Measurements from ENCODE around the gene CDH24.

The CDH24 gene

GRCh38 chr14:23091294-23092225 is 34.2 kb upstream of the CDH24 start:
- DNase-seq (ENCODE audit: low read depth): no peak

GRCh38 chr14:23090254-23090636 is 32.9 kb upstream of the CDH24 start:
- no peak for DNase-seq (ENCODE audit: low read depth)

- DNase-seq (ENCODE audit: low read depth): no peak
Observed at GRCh38 chr14:23089498-23090253, 32.4 kb upstream of the CDH24 start.

GRCh38 chr14:23086565-23086964 is 29.2 kb upstream of the CDH24 start:
- no peak for DNase-seq (ENCODE audit: low read depth)

- DNase-seq (ENCODE audit: low read depth): no peak
Observed at GRCh38 chr14:23085458-23085857, 28.1 kb upstream of the CDH24 start.

GRCh38 chr14:23080474-23080873 is 23.2 kb upstream of the CDH24 start:
- no peak for DNase-seq (ENCODE audit: low read depth)

- peak; percentile 46 for DNase-seq (ENCODE audit: low read depth)
Observed at GRCh38 chr14:23079716-23080115, 22.4 kb upstream of the CDH24 start.

- DNase-seq (ENCODE audit: low read depth): peak; percentile 98
Observed at GRCh38 chr14:23078692-23079116, 21.4 kb upstream of the CDH24 start.

- no peak for DNase-seq (ENCODE audit: low read depth)
Observed at GRCh38 chr14:23077962-23078361, 20.6 kb upstream of the CDH24 start.

GRCh38 chr14:23076785-23077408 is 19.6 kb upstream of the CDH24 start:
- DNase-seq (ENCODE audit: low read depth): no peak

GRCh38 chr14:23074906-23075305 is 17.6 kb upstream of the CDH24 start:
- DNase-seq (ENCODE audit: low read depth): no peak

- DNase-seq (ENCODE audit: low read depth): no peak
Observed at GRCh38 chr14:23071921-23072539, 14.7 kb upstream of the CDH24 start.

GRCh38 chr14:23071244-23071920 is 14.1 kb upstream of the CDH24 start:
- DNase-seq (ENCODE audit: low read depth): peak; percentile 72

- no peak for DNase-seq (ENCODE audit: low read depth)
Observed at GRCh38 chr14:23070262-23071129, 13.2 kb upstream of the CDH24 start.

GRCh38 chr14:23069413-23069806 is 12.1 kb upstream of the CDH24 start:
- no peak for DNase-seq (ENCODE audit: low read depth)

- peak; percentile 59 for DNase-seq (ENCODE audit: low read depth)
Observed at GRCh38 chr14:23068789-23069412, 11.6 kb upstream of the CDH24 start.

- no peak for DNase-seq (ENCODE audit: low read depth)
Observed at GRCh38 chr14:23067847-23068788, 10.8 kb upstream of the CDH24 start.

- no peak for DNase-seq (ENCODE audit: low read depth)
Observed at GRCh38 chr14:23066855-23067744, 9.8 kb upstream of the CDH24 start.
